Lung microvascular endothelial cell (primary cell): ENCODE results near the gene NUFIP2. TPM values are rescaled to one million over a fixed set of nuclear protein-coding genes. Genes with fewer than 3 reads are reported as not detected.
A peak's percentile ranks its signal among the peaks of the same experiment; 100 is the strongest.
"Not testable (repeated sequence)": the region's sequence is repeated elsewhere in the genome, so short reads cannot be mapped to it uniquely, and the experiment has no call there.

ENCODE experiments used
- DNase-seq, 2 donors: peaks; one replicate each; pipeline versions ENCODE4 v3.0.0 to v3.0.0-alpha.2; 2010; ENCODE audit warnings: low read depth in 2 of 2
- total RNA-seq: library from RNA; depleted of rRNA; stranded (reverse); fragments of >200 nt; gene quantifications from 2 replicates; pipeline ENCODE4 v1.2.1, GENCODE V29; 2014

The NUFIP2 gene
- total RNA-seq, 1 donor from 2014 or later, result 30.2 TPM

DNA sequence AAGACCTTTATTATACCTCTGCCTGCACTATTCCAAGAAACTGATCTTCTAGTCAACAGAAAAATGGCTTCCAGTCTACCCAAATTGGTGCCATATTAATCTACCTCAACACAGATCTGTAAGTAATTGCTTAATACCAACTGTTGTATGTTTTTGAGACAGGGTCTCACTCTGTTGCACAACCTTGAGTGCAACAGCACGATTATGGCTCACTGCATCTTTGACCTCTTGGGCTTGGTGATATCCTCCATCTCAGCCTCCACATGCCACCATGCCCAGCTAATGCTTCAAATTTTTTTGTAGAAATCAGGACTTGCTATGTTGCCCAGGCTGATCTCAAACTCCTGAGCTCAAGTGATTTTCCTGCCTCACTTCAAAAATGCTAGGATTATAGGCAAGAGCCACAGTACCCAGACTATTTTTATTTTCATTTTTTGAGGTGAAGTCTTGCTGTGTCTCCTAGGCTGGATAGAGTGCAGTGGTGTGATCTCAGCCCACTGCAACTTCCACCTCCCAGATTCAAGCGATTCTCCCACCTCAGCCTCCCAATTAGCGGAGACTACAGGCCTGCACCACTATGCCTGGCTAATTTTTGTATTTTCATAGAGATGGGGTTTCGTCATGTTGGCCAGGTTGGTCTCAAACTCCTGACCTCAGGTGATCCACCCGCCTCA is 14.4 kb downstream of the NUFIP2 start:
- no peak for DNase-seq

- DNase-seq, result no peak
Observed at GRCh38 chr17:29278692-29279091, 15.3 kb downstream of the NUFIP2 start.

DNA sequence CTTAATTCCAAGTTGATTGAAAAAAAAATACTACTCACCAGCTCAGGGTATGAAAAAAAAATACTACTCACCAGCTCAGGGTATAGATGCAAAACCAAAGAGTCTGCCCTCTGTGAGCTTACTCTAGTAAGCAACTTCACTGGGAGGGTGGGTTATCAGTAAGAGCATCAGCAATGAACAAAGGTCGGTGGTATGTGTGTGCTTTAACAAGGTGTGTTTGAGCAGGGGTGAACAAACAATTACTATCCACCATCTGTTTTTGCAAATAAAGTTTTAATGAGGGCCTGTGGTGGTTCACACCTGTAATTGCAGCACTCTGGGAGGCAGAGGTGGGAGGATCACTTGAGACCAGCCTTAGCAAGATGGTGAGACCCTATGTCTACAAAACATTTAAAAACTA is 20.0 kb downstream of the NUFIP2 start:
- DNase-seq, result no peak

DNA sequence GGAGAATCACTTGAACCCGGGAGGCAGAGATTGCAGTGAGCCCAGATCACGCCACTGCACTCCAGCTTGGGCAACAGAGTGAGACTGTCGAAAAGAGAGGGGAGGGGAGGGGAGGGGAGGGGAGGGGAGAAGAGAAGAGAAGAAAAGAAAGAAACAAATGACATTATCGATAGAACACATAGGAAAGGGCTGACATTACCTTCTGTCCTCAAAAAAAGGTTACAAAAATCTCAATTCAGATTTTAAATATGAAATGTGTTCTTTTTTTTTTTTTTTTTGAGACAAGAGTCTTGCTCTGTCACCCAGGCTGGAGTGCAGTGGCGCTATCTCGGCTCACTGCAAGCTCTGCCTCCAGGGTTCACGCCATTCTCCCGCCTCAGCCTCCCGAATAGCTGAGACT is 22.0 kb downstream of the NUFIP2 start:
- DNase-seq, result not testable (repeated sequence)

GRCh38 chr17:29263916-29264315 is 30.0 kb downstream of the NUFIP2 start:
- no peak for DNase-seq

DNA sequence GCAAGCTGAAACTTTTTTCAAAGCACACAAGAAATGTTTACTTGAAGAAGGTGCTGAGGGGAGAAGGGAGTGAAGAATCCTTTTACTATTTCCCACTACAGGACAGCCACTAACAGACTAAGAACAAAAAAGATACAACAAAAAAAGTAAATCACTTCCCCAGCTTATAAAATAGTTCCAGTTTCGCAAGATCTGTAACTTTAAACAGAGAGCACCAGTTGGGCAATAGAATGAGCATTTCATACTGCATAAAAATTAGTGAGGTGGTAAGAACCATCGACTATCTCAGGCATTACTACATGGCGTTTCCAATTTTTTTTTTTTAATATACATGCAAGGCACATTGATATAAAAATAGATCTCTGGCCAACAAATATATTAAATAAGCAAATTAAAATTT is 36.2 kb downstream of the NUFIP2 start:
- peak in 1 of 2 donors; percentile 31 for DNase-seq

DNA sequence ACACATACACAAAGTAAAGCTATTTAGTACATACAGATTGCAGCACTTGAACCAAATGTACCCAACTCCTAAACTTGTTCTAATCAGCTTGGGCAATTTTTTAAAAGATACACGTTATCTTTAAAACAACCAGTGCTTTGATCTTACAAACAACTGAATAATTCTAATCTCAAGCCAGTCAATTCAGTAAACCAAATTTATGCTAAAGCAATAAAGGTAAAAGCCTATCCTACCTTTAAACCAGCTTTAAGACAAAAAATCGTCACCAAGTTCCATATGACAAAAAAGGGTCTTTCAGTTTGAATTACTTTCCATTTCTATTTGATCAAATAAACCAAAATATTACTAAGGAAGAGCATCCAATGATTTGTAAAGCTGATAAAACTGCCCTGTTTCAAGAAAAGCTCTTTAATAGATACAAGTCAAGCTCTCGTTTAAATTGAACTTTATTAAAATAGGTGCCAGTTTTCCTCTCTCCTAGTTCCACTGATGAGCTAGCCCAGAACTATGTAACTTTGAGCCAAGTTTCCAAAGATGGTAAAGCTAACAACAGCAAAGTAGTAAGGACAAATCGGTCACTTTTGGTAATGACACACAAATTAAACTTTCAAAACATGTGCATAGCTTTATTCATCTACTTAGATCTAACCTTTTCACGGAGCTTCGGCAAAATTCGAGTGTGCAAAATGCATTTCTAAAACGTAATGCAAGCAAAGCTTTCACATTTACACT is 37.0 kb downstream of the NUFIP2 start:
- peak in 1 of 2 donors; percentile 56 for DNase-seq

- DNase-seq, result peak in 1 of 2 donors; percentile 7
Observed at GRCh38 chr17:29255926-29256522, 37.9 kb downstream of the NUFIP2 start.

DNA sequence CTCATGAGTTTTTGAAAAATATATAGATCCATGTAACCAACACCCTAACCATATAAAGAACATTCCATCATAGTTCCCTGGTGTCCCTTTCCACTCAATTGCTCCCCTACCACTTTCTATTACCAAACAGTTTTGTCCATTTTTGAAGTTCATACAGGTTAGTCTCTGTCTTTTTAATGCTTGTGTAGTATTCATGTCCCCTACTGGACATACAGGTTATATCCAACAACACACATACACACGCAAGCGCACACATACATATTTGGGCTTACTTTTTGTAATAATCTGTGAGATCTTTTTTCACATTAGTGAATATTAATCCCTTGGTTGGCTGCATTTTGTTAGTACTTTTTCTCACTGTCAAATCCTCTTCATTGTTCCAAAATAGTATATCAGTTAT is 40.9 kb downstream of the NUFIP2 start:
- no peak for DNase-seq

DNA sequence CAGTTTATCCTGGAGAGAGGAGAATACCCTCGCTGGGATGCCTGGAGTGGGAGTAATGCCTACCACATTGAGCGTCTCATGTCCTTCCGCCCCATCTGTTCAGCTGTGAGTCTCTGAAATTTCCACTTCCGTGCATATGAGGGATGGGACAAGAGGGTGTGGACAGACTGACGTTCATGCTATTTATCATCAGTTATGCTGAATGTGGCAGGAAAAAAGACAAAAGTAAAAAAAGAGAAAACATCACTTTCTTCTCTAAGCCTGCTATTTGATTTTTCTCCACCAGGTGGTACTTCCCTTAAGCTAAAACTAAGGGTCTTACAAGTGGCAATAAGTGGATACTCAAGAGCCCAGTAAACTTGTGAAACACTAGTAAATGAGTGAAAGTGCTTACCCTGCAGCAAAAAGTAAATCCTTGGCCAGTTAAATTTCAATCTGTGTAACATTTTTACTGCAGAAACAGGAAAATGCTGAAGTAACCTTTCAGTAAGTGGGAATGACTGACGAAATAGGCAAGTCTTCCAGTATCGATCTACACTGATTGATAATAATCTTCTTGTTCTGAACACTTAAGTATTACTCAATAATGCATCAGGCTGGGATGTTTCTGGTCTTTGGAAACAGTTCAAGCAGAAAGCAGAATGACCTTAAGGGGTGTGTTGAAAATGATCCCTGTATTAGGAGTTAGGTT is 41.7 kb downstream of the NUFIP2 start:
- peak; percentile 40 to 53 for DNase-seq

DNA sequence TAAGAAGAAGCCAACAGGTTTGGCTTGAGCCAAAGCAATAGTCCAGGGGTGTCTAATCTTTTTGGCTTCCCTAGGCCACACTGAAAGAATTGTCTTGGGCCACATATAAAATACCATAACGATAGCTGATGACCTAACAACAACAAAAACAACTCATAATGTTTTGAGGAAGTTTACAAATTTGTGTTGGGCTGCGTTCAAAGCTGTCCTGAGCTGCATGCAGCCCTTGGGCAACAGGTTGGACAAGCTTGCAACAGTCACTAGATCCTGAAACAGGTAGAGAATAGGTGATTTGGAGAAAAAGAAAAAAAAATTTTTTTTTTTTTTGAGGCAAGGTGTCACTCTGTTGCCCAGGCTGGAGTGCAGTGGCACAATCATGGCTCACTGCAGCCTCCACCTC is 42.8 kb downstream of the NUFIP2 start:
- DNase-seq, result no peak

DNA sequence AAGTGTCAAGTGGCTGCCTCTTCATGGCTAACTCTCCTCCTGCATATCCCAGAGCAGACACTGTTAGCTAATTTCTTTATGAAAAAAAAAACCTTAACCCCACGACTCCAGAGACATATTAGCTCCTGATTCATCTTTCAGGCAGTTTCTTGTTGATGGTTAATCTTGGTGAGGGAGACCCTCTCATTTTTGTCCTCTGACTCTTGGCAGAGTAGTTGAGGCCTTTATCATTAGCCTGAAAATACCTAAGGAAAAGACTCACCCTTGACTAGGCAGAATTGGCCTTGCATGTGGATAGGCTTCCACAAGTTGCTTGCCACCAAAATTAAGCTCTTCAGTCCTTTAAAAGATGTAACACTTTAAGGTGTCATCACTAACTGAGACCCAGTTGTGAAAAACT is 43.3 kb downstream of the NUFIP2 start:
- DNase-seq, result no peak

GRCh38 chr17:29248845-29249244 is 45.1 kb downstream of the NUFIP2 start:
- no peak for DNase-seq

GRCh38 chr17:29247219-29247618 is 46.7 kb downstream of the NUFIP2 start:
- no peak for DNase-seq

DNA sequence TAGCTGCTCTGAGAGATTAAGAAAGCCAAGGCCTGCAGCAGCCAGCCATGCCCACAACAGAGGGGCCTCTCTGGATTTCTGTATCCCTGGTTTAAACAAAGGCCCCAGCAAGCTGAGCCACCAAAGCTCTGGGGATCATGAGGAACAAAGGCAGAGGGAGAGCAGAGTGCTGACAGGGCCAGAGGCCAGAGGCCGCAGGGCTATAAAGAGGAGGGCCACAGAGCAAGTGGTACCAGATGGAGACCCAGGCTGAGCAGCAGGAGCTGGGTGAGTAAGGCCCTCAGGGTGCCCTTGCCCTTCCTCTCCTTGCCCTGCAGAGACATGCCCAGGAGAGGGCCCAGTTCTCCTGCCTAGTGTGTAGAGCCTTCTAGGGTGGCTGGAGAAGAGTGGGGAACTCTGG is 47.3 kb downstream of the NUFIP2 start, which contains the start of gene CRYBA1:
CRYBA1 (plus strand) TSS at position 232 of the 400 bp plus-strand sequence; CDS start at position 237, 5 bp downstream.
- no peak for DNase-seq

GRCh38 chr17:29245401-29245800 is 48.5 kb downstream of the NUFIP2 start:
- no peak for DNase-seq

DNA sequence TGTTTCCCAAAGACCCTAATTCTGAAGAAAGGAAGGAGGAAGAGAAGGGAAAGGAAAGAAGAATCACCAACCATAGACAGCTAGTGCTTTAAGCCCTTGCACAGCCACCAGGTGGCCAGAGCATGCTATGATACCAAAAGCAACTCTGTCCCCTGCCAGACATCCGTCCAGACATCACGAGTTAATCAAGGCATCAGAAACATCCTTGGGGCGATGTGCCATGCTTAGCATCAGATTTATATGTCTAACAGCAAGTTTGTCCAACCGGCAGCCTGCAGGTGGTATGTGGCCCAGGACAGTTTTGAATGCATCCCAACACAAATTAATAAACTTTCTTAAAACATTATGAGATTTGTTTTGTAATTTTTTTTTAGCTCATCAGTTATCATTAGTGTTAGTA is 50.2 kb downstream of the NUFIP2 start:
- peak; percentile 12 to 50 for DNase-seq

GRCh38 chr17:29242790-29243189 is 51.2 kb downstream of the NUFIP2 start:
- DNase-seq, result no peak

DNA sequence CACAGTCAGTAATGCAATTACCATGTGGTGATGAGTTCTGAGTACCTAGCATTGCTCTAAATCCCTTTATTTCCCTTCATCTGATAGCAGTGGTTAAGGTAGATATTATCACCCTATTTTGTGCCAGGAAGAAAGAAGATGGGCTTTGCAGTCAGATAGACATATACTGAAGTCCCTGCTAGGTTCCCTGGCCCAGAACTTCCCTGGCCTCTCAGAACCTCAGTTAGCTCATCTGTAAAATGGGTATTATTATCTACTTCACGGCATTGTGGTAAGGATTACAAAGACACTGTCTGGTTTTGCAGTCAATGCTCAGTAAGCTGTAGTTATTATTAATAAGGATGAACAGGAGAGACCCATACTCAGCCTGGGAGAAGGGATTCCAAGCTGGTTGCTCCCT is 51.9 kb downstream of the NUFIP2 start:
- DNase-seq, result no peak

- peak; percentile 55 to 91 for DNase-seq
Observed at GRCh38 chr17:29240968-29241963, 52.7 kb downstream of the NUFIP2 start.

- DNase-seq, result peak in 1 of 2 donors; percentile 8
Observed at GRCh38 chr17:29240477-29240876, 53.5 kb downstream of the NUFIP2 start.
